ENCODE data around the gene RPN2.

DNA sequence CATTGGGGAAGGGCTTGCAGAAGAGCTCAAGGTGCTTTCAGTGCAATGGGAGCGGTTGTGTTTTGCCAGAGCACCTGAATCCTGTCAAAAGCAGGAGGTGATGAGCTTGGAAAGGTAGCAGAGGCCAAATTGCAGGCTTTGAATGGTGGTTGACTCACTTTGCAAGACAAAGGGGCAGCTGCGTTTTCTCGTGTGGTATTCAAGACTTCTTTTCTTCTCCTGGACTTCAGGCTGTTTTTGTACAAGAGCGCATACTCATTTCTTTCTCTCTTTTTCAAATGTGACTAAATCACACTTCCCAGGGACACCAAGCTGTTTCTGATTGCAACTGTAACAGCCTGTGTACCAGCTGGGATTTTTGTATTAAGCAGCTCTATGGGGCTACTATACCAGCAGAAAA, 50.2 kb downstream of the RPN2 start:
- TF ChIP-seq FOXP2 (optimal IDR thresholded peaks at IDR 0.05; ENCODE audit: control extremely low read depth, extremely low read length, insufficient read depth) (no peak), POLR2AphosphoS5 (IDR thresholded peaks at IDR 0.05; ENCODE audit: borderline replicate concordance, low read depth, low read length) (no peak), EZH2 (IDR thresholded peaks at IDR 0.05) (no peak)

Data from SK-N-MC (cell line).